ENCODE results near the gene ELF1. TPM values are rescaled to one million over a fixed set of nuclear protein-coding genes. Genes with fewer than 3 reads are reported as not detected.
"Not testable (repeated sequence)": the region's sequence is repeated elsewhere in the genome, so short reads cannot be mapped to it uniquely, and the experiment has no call there.

ELF1 gene
- total RNA-seq, 1 donor from 2014 or later = 36.7 TPM

GRCh38 chr13:41052441-41052840 lies 33.3 kb upstream of the ELF1 start:
- no peak for DNase-seq (ENCODE audit: missing footprints)
- intact Hi-C loops (cut with DNase I) = loop anchor here (5.0 kb wide), 1 partner anchor 50 kb away; no protein-coding TSS in a partner anchor
- ATAC-seq = no peak

DNA sequence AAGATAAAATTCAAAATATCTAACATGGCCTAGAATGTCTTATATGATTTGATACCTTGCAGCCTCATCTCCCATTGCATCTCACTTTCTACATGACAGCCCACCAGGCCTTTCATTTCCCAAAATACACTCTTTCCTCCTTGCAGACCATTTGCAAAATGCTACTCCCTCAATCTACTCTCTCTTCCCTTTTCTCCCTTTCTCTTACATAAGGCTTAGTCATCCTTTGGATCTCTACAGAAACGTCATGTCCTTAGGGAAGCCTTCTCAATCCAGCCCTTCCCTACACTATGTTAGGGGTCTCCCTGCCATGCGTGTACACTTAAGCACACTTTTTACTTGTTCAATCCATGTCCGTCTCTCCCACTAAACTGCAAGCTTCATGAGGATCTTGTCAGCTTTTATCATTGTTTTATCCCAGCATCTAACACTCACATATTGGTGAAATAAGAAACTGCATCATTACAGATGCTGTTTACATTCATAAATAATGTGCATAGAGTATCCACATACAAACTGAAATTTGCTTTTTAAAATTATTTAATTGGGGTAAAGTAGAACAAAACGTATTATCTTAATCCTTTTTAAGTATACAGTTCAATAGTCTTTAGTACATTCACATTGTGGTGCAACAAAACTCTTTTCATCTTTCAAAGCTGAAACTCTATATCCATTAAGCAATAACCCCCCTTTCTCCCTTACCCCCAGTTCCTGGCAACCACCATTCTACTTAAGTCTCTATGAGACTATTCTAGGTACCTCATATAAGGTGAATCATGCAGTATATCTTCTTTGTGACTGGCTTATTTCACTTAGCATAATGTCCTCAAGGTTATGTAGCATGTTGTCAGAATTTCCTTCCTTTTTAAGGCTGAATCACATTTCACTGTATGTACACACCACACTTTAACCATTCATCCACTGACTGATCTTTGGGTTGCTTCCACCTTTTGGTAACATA lies 30.6 kb upstream of the ELF1 start:
- no peak for DNase-seq (ENCODE audit: missing footprints)
- intact Hi-C loops (cut with DNase I) = loop anchor here (5.0 kb wide), 1 partner anchor 47 kb away; no protein-coding TSS in a partner anchor
- peak; percentile 21 for ATAC-seq

- intact Hi-C loops (cut with DNase I) = no loop called here
- DNase-seq (ENCODE audit: missing footprints) (no peak), ATAC-seq (no peak)
These were observed 29.5 kb upstream of the ELF1 start for GRCh38 chr13:41048640-41049039.

DNA sequence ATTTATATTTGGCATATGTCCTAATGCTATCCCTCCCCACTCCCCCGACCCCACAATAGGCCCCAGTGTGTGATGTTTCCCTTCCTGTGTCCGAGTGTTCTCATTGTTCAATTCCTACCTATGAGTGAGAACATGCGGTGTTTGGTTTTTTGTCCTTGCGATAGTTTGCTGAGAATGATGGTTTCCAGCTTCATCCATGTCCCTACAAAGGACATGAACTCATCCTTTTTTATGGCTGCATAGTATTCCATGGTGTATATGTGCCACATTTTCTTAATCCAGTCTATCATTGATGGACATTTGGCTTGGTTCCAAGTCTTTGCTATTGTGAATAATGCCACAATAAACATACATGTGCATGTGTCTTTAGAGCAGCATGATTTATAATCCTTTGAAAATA lies 23.3 kb upstream of the ELF1 start:
- intact Hi-C loops (cut with DNase I); DNase-seq (ENCODE audit: missing footprints); ATAC-seq: not testable (repeated sequence)

DNA sequence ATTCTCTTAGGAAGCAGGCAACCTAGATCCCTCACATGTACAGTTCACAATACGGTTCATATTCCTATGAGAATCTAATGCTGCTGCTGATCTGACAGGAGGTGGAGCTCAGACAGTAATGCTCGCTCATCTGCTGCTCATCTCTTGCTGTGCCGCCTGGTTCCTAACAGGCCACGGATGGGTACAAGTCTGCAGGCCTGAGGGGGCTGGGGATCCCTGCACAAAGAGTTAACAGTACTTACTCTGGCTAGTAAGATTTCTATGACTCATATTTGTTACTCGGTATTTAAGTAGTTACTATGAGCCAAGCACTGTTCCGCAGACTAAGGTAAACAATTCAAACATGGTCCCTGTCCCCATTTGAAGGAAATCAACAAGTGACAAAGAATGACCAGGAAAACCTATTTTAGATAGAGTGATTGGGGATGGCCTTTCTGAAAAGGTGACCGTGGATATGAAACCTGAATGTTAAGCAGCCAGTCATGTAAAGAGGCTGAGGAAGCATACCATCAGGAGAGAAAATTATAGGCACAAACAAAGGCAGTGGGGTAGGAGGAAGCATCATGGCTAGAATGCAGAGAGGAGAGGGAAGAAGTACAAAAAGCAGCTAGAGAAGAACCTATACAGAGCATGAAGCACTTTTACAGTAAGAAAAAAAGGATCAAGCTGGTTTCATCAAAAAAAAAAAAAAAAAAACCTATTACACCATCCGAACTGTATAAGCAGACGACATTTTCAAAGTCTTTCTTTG lies 21.6 kb upstream of the ELF1 start:
- DNase-seq (ENCODE audit: missing footprints) (peak; percentile 60), ATAC-seq (no peak)
- intact Hi-C loops (cut with DNase I) = no loop called here

DNA sequence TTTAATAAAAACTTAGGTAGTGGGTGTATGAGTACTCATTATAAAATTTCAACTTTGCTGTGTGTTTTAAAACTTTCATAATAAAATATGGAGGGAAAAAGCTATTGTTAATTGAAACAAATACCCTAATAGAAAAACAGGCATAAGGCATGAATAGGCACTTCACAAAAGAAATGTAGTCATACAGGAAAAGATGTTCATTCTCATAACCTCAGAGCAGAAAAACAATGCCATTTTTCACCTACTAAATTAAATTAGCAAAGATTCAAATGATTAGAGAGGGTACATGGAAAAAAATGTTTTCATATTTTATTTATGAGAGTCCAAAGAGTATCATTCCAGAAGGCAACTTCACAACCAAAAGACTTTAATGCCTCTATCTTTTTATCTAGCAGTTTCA lies 20.6 kb upstream of the ELF1 start:
- intact Hi-C loops (cut with DNase I) = no loop called here
- DNase-seq (ENCODE audit: missing footprints) = no peak
- no peak for ATAC-seq

DNA sequence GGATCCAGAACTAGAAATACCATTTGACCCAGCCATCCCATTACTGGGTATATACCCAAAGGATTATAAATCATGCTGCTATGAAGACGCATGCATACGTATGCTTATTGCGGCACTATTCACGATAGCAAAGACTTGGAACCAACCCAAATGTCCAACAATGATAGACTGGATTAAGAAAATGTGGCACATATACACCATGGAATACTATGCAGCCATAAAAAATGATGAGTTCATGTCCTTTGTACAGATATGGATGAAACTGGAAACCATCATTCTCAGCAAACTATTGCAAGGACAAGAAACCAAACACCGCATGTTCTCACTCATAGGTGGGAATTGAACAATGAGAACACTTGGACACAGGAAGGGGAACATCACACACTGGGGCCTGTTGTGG lies 17.4 kb upstream of the ELF1 start:
- DNase-seq (ENCODE audit: missing footprints); ATAC-seq; intact Hi-C loops (cut with DNase I): not testable (repeated sequence)

- intact Hi-C loops (cut with DNase I) = no loop called here
- ATAC-seq (no peak), DNase-seq (ENCODE audit: missing footprints) (no peak)
These were observed 15.8 kb upstream of the ELF1 start for GRCh38 chr13:41034881-41035280.

- DNase-seq (ENCODE audit: missing footprints) (no peak), ATAC-seq (no peak)
- intact Hi-C loops (cut with DNase I) = no loop called here
These were observed 15.3 kb upstream of the ELF1 start for GRCh38 chr13:41034382-41034781.

DNA sequence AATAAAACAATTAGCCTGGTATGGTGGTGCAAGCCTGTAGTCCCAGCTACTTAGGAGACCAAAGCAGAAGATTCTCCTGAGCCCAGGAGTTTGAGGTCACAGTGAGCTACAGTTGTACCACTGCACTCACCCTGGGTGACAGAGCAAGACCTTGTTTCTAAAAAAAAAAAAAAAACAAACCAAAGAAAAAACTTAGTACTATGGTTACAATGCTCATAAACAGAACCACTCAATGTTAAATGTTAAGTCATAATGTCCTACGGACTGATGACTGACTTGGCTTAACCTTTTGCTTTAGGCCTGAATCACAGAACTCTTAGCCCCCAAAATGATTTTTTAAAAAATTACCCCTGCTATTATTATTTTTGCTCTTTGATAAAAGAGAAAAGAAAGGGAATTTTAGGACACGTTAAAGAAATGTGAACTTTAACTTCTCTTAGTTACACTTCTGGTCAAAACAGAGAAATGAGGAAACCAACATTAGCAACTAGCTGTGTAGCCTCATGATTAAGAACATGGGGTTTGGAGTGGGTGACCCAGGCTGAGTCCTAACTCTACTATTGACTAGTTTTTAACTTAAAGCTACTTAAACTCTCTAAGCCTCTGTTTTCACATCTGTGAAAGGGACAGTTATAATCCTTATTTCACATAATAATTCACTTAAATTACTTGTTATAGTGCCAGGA lies 13.7 kb upstream of the ELF1 start:
- DNase-seq (ENCODE audit: missing footprints) = no peak
- ATAC-seq = no peak
- intact Hi-C loops (cut with DNase I) = no loop called here

- no peak for ATAC-seq
- intact Hi-C loops (cut with DNase I) = no loop called here
- peak; percentile 23 for DNase-seq (ENCODE audit: missing footprints)
These were observed 10.5 kb upstream of the ELF1 start for GRCh38 chr13:41029629-41030028.

DNA sequence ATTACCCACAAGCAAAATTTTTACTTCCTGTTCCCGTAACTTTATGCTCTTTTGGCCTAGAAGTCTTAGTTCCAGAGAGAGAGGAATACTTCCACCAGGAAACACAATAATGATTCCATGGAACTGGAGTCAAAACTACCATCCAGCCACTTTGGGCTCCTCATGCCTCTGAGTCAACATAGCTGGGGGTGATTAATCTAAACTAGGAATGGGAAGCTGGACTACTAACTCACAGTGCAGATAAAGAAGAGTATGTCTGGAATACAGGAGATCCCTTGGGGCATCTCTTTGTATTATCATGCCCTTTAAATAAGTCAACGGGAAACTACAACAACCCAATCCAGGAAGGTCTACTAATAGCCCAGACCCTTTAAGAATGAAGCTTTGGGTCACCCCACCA lies 8.9 kb upstream of the ELF1 start:
- ATAC-seq (no peak), DNase-seq (ENCODE audit: missing footprints) (peak; percentile 15)
- intact Hi-C loops (cut with DNase I) = no loop called here

GRCh38 chr13:41026788-41027187 lies 7.7 kb upstream of the ELF1 start:
- DNase-seq (ENCODE audit: missing footprints) (no peak), ATAC-seq (no peak)
- intact Hi-C loops (cut with DNase I) = no loop called here

DNA sequence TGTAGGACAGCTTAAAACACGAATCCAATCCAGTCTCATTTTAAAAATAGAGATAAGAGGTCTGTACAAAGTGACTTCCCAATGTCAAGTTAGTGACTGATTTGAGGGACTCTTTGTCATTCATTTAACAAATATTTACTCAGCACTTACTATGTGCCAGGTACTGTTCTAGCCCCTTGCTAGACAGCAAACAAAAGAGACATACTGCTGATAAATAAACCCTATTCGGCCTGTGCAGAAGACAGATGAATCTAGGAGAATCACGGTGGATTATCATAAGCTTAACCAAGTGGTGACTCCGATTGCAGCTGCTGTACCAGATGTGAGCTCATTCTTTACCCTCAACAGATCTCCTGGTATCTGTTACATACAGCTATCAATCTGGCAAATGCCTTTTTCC lies 6.4 kb upstream of the ELF1 start:
- DNase-seq (ENCODE audit: missing footprints) (no peak), ATAC-seq (no peak)
- intact Hi-C loops (cut with DNase I) = no loop called here

- no peak for ATAC-seq
- intact Hi-C loops (cut with DNase I) = no loop called here
- DNase-seq (ENCODE audit: missing footprints) = no peak
These were observed 647 bp upstream of the ELF1 start for GRCh38 chr13:41019578-41020347.

GRCh38 chr13:41018602-41018948 lies 541 bp downstream of the ELF1 start:
- DNase-seq (ENCODE audit: missing footprints) (no peak), ATAC-seq (no peak)
- intact Hi-C loops (cut with DNase I) = no loop called here

DNA sequence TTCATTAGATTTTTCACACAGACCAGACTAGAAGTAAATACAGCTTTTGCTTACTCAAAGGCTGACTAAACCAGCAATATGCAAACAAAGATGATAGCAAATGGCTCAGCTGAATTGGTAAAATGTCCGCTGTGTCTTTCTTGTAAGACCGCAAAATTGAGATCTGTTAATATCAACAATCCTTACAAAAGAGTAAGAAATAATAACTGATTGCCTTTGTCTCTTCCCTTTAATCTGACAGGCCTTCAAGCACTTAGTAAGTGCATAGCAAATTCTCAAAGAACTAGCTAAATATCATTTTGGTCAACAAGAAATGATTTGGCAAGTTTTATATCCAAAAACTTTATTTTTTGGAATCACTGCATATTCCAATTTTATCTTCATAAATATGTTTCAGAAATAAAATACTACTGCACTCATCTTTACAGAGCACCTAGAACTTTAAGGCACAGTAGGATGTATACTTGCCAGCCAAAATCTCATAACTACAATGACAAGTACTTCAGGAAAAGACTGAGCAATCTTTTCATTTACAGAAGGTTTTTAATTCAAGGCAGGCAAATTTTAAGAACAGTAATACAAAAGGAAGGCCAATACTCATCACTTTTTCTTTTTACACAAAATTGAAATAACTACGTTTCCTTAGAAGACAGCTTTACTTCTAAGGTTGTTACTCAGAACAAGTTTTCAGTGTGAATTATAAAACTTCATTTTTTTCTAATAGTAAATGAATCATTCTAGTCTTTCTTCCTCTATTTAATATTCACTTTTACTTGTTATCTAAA lies 1.1 kb downstream of the ELF1 start:
- intact Hi-C loops (cut with DNase I) = no loop called here
- ATAC-seq = no peak
- no peak for DNase-seq (ENCODE audit: missing footprints)

DNA sequence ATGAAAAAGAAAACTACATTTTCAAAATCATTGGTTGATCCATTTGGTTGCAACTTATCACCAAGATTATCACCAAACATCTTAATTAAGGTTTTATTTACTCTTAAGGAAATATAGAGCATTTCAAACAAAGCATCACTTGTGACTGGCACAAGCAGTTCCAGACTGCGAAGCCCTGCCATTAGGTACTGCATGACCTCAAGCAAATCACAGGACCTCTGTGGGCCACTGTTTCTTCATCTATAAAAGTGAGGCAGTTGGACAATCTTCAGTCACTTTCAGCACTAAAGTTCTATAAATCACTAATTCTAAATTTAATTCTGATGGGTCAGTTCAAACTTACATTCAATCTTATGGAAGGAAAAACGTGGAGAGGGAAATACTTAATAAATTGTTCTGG lies 2.0 kb downstream of the ELF1 start:
- DNase-seq (ENCODE audit: missing footprints) (no peak), ATAC-seq (no peak)
- intact Hi-C loops (cut with DNase I) = no loop called here

Data from Right ventricle myocardium inferior (tissue), 1 donor.